UCSD-AML1 (cell line): ENCODE data around the gene HLA-DQB1.
"Not testable (repeated sequence)": the region's sequence is repeated elsewhere in the genome, so short reads cannot be mapped to it uniquely, and the experiment has no call there.

Experiments
- DNase-seq: peaks from one replicate; lab custom pipeline; 2025; ENCODE audit not compliant: unreplicated experiment; lab: John Stamatoyannopoulos, UW

Gene HLA-DQB1

DNA sequence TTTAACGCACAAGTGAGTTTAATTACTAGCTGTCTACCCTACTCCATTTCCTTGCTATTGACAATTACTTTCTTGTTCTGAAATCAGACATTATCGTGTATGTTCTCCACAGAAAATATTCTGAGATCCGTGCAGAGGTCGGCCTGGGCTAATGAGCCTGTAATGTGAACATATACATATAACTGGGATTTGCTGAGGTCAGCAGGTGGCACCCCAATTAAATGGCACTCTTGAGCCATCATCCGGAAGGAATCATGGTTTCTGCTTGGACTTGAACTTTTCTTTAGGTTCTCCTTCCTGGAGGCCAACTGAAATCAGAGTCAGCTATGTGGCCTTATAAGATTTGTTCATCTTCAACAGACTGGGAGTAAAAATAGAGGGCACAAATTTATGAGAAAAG is 3.6 kb downstream of the HLA-DQB1 start:
- no peak for DNase-seq

DNA sequence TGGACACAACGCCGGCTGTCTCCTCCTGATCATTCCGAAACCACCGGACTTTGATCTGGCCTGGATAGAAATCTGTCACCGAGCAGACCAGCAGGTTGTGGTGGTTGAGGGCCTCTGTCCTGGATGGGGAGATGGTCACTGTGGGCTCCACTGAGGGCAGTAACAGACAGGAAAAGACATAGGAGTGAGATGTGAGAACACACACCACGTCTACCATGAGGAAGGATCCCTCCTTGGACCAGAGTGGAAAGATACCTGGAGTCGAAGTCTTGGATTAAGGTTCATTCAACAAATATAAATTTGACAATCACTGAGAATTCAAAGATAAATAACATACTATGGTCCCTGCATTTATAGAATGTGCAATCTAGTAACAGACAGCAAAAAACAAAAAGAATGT is 4.4 kb downstream of the HLA-DQB1 start:
- no peak for DNase-seq

DNA sequence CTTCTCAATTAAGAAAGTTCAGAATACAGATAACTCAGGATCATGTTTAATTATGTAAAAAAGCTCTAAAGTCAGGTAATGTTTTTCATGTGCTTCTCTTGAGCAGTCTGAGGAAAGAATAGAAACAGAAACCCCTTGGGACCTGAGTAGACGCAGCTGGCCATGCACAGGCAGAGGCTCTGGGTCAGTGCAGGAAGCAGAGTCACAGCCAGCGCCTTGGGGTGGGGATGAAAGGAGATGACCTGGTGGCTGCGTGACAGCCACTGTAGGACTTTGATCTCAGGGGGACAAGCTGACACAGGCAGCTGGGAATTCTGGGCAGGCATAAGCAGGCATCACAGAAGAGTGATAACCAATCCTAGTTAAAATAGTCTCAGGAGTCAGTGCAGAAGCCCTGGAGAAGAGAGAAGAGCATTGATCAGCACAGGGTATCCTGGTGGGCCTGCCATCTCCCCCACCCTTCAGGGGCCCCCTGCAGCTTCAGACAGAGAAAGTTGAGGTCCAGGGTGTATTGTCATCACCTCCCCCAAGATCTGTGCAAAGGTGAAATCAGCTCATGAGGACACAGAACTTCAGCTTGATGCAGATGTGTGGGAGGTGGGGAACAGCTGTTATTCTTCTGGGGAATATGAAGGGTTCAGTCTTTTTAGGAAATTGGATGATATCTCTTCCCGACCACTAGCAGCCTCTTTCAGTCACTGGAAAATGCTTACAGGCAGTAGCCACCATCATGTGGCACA is 6.4 kb downstream of the HLA-DQB1 start:
- no peak for DNase-seq

DNA sequence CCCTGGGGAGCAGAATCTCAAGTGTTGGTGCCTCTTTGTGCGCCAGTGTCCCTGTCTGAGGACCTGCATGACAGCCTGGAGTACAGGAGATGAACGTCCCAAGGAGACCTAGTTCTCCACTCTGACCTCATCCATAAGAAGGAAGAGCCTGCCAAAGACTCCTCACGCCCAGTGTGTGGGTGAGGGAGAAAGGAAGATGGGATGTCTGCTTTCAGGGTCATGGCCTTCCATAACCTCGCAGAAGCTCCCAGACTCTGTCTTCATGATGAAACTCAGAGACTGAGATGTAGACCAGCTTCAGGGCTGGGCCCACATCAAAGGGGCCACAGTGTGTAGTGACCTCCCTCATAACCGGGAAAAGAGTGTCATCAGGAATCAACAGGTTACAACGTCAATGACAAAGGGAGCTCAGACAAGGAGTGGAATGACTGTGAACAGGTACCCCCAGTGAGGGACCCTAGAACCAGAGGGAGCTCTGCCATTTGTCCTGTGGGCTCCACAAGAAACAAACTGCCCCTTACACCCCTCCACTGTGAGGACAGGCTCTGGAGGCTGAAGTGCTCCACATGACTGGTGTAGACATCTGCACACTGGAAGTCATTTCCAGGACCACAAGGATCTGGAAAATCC is 8.1 kb downstream of the HLA-DQB1 start:
- DNase-seq, result no peak

DNA sequence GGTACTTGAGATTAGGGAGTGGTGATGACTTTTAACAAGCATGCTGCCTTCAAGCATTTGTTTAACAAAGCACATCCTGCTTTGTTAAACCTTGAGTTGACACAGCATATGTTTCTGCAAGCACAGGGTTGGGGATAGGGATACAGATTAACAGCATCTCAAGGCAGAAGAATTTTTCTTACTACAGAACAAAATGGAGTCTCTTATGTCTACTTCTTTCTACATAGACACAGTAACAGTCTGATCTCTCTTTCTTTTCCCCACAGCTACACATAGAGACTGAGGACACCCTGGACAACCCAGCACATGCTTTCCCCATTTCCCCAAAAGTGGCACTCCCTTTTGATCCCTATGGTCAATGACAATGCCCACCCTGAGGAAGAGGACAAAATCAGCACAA is 8.6 kb downstream of the HLA-DQB1 start:
- DNase-seq, result not testable (repeated sequence)

DNA sequence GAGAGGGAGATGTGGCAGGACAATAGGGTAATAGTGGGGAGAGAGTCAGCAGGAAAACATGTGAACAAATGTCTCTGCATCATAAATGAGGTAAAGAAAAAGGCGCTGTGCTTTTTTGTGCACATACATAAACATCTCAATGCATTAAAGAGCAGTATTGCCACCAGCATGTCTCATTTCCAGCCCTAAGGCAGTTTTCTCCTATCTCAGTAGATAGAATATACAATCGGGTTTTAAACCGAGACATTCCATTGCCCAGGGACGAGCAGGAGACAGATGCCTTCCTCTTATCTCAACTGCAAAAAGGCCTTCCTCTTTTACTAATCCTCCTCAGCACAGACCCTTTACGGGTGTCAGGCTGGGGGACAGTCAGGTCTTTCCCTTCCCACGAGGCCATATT is 9.1 kb downstream of the HLA-DQB1 start:
- DNase-seq, result not testable (repeated sequence)

DNA sequence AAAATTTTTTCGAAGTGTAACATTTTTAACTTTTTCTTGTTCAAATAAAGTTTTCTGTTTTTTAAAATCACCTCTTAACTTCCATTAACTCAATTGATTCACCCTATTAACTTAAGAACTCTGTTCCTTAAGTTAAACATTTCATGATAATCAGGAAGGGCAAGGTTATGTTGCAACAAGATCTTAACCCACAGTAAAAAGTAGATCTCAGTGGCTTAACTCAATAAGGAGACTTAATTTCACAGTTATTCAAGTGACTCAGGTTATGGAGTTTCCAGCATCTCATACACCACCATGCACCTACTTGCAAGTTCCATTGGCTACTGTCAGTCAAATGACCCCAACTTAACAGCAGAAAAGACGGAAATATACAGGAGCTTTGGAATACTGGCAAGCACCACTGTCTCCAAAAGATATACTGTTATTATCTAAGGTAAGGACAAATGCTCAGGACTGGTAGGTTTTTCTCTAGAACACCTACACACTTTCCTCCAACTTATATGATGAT is 11.2 kb downstream of the HLA-DQB1 start:
- DNase-seq, result no peak

DNA sequence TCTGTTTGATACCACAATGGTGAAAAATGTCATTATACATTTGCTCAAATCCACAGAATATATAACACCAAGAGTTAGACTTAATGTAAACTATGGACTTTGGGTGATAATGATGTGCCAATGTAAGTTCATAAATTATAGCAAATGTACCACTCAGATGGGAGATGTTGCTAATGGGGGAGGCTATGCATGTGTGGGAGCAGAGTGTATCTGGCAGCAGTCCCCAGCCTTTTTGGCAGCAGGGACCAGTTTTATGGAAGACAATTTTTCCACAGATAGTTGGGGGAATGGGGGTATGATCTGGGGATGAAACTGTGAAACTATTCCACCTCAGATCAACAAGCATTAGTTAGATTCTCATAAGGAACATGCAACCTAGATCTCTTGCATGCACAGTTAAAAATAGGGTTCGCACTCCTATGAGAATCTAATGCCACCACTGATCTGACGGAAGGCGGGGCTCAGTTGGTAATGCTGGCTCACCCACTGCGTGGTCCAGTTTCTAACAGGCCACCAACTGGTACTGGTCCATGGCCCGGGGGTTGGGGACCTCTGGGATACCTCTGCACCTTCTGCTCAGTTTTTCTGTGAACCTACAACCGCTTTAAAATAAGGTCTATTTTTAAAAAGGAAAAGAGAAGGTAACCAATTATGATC is 21.3 kb downstream of the HLA-DQB1 start:
- DNase-seq, result no peak

DNA sequence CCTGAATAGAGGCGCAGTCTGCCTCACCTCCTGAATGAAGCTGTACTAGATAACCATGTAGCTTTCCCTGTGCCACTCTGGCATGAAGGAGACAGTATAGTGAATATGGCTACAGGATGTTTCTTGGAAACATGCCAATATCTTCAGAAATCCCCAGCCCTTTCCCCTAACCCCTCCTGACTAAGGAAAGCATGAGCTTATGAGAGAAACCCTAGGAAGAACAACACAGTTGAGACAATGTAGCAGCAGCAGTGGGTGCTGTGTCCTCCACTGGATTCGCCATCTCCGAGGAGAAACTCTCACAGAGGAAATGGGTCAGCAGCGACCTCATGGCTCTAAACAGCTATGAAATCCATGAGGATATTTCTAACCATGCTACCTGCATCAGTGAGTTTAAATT is 22.6 kb downstream of the HLA-DQB1 start:
- no peak for DNase-seq

DNA sequence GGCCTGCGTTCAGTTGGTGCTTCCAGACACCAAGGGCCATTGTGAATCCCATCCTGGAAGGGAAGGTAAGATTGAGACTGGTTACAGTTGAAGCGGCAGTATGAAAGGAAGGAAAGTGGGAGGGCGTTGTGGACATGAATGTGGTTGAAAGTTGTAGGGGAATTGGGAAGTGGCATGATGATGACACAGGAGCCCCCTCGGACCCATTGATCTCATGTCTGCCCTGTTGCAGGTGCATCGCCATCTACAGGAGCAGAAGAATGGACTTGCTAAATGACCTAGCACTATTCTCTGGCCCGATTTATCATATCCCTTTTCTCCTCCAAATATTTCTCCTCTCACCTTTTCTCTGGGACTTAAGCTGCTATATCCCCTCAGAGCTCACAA is 23.7 kb downstream of the HLA-DQB1 start:
- DNase-seq, result no peak

DNA sequence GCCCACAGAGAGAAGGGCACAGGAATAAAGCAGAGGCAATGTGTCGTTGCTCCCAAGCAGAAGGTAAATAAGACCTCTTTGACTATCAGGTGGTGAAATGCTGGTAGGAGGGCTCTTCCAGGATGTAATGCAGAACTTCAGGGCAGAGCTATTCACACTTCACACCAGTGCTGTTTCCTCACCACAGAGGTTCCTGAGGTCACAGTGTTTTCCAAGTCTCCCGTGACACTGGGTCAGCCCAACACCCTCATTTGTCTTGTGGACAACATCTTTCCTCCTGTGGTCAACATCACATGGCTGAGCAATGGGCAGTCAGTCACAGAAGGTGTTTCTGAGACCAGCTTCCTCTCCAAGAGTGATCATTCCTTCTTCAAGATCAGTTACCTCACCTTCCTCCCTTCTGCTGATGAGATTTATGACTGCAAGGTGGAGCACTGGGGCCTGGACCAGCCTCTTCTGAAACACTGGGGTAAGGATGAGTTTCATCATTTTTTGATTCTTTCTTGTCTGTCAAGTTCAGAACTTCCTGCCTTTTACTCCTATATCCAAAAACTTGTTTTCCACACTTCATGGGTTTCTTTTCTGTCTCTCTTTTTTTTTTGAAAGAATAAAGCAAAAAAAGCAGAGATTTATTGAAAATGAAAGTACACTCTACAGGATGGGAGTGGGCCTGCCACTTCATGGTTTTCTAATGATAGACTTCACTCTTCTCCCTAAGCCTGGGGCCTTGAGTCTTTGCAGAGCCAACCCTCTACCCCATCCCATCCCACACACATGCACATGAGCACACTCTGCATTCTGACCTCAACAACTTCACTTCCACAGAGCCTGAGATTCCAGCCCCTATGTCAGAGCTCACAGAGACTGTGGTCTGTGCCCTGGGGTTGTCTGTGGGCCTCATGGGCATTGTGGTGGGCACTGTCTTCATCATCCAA is 24.4 kb downstream of the HLA-DQB1 start:
- DNase-seq, result not testable (repeated sequence)

DNA sequence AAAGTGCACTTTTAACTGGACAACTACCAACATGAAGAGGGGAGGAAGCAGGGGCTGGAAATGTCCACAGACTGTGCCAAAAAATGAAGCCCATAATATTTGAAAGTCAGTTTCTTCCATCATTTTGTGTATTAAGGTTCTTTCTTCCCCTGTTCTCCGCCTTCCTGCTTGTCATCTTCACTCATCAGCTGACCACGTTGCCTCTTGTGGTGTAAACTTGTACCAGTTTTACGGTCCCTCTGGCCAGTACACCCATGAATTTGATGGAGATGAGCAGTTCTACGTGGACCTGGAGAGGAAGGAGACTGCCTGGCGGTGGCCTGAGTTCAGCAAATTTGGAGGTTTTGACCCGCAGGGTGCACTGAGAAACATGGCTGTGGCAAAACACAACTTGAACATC is 25.3 kb downstream of the HLA-DQB1 start:
- DNase-seq, result no peak

DNA sequence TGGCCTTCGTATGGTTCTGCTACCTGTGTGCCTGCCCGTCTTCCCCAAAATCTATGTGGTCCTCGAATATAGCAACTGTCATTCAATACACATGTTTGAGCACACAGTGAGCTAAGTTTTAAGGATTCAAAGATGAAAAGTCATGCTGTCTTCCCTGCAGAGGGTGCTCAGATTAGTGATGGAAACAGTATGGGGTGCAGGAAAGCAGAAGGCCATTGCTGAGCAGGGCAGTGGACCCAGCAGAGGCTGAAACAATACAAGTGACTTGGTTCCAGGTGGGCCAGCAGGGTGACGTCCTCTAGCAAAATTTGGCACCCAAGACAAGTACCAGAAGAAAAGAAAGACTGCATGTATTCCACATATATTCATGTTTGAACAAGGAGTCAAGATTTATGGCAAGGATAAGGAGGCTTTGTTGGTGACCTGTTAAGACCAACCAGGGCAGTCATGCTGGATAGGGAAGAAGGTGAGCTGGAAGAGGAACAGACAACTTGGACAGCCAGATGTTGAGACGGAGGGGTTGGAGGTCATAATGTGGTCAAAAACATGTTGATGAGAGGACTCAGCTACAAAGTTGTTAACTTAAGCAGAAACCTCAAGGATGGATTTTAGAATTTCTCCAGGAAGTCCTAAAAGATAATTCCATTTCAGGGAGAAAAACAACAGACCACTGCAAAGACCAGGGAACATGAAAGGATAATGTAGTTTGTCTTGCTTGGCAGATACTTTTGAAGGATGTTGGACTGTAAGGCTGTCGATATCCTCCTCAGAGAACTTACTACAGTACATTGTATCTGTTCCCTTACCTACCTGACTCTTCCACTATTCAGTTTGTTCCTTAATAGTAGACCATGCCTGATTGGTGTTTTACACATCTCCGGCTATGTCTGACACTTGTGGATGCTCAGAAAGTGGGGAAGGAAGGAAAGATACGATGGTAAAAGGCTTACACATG is 26.7 kb downstream of the HLA-DQB1 start:
- no peak for DNase-seq

DNA sequence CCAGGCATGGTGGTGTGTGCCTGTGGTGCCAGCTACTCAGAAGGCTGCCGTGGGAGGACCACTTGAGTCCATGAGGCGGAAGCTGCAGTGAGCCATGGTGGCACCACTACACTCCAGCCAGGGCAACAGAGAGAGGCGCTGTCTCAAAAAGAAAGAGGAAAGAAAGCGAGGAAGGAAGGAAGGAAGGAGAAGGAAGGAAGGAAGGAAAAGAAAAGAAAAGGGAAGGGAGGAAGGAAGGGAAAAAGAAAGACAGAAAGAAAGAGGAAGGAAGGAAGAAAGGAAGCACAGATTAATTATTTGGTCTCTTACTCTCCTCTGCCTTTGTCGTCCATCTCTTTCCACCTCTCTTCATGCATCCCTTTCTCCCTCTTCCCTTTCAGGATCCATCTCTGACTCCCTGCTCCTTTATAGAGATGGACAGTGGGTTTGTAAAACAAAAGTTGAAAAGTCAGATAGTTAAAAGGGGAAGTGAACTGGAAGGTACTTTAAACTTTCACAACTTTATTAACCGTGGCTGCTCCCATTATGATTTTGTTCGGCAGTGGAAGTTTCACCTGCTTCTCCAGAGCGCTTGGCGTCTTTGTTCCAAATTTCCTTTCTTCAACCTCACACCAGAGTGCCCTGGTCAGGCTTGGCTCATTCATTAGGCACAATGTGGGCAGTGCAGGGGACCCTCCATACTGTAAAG is 27.8 kb downstream of the HLA-DQB1 start:
- DNase-seq, result no peak

DNA sequence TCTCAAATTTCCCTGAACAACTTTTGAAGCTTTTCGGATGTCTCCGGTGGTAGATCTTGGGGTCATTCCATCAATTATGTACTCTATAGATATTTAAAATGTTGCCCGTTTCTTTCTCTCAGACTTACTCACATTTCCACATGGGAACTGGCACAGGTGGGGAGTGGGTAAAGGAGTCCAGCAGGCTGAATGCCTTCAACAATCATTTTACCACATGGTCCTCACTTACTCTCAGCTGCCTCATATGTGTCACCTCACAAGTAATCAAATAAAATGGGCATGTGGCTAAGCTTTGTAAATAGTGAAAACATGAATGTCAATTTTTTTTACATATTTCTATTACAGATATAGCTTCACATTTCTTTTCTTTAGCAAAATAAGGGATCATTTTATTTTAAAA is 28.6 kb downstream of the HLA-DQB1 start:
- no peak for DNase-seq

DNA sequence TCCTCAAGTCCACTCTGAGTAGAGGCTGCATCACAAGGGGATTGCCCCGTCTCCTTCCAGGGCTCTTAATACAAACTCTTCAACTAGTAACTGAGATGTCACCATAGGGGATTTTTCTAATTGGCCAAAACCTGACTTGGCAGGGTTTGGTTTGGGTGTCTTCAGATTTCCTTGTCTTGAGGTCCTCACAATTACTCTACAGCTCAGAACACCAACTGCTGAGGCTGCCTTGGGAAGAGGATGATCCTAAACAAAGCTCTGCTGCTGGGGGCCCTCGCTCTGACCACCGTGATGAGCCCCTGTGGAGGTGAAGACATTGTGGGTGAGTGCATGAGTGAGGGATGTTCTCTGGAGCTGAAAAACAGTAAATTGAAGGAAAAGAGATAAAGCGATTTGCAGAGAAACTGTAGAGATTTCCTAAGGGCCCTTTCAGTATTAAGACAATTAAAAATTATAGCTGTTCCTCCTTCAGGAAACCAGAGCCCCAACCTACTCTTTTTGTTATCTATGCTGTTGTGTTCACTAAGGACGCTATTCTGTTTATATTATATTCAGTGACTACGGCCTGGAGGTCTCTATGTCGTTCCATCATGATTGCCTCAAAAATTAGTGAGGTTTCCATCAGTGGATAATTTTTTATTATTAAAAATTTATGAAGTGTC is 29.1 kb downstream of the HLA-DQB1 start, which contains the start of gene HLA-DQA1:
Gene HLA-DQA1 (plus strand): TSS at position 188 of the 662 bp plus-strand sequence. CDS start 53 bp downstream, at position 241.
- DNase-seq, result no peak

DNA sequence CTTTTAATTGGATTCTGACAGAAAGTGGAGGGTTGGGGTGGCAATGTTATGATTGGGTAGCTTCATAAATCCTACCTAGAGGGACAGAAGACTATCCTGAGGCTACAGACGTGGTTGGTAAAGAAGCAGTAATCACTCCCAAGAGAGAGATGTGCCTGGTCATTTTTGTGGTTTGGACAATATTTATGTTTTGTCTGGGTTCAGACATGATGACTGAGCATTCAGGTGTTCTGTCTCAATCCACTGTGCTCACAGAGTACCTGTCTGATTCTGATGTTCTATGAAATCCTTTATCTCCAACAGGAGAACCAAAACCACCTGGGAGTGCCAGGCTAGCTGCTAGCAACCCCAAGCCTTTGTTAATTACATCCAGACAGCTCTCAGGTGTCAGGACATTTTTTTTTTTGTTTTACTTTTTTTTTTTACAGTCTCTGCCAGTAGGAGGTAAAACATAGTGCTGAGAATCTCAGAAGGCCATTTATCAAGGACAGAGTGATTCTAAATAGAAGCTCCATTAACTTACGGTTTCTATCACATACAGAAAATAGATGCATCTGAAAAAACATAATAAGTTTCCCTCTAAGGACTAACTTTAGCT is 30.8 kb downstream of the HLA-DQB1 start:
- DNase-seq, result no peak

DNA sequence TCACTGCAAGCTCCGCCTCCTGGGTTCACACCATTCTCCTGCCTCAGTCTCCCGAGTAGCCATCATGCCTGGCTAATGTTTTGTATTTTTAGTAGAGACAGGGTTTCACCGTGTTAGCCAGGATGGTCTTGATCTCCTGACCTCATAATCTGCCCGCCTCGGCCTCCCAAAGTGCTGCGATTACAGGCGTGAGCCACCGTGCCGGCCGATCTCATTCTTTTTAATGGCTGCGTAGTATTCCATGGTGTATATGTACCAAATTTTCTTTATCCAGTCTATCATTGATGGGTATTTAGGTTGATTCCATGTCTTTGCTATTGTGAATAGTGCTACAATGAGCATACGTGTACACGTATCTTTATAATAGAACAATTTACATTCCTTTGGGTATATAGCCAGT is 36.7 kb downstream of the HLA-DQB1 start:
- not testable (repeated sequence) for DNase-seq
